MCF 10A (cell line): Measurements from ENCODE around the gene PTPRF. TPM values are rescaled to one million over a fixed set of nuclear protein-coding genes. Genes with fewer than 3 reads are reported as not detected.

Source experiments
- BruUV-seq: library from RNA; stranded (reverse); fragments of 400-500 nt; replicated peaks from 2 replicates; lab custom pipeline; 2021; lab: Mats Ljungman, UMichigan
- CTCF ChIA-PET: fragments of 300-600 bp; sonication (Branson Sonifier 250); formaldehyde crosslinking; extraction: SDS; loops from one replicate; lab custom pipeline; 2021; ENCODE audit warnings: antibody characterized with exemption, inconsistent platforms; lab: Yijun Ruan, JAX
- POLR2A ChIA-PET: fragments of 300-600, 350-650 bp; sonication (Branson Sonifier 250); formaldehyde crosslinking; extraction: SDS; loops from one replicate; lab custom pipeline; 2020; ENCODE audit warnings: antibody characterized with exemption, inconsistent platforms; lab: Yijun Ruan, JAX
- DNase-seq: peaks from one replicate; pipeline ENCODE4 v3.0.0-alpha.2; 2018; ENCODE audit not compliant: unreplicated experiment
- H3K27ac Mint-ChIP-seq: one replicate; pipeline ENCODE4 v1.8.0; 2022; ENCODE audit warnings: mild to moderate bottlenecking, low read depth, mixed read lengths; ENCODE audit not compliant: unreplicated experiment
- H3K27me3 Mint-ChIP-seq: one replicate; pipeline ENCODE4 v1.8.0; 2022; ENCODE audit warnings: mixed read lengths; ENCODE audit not compliant: insufficient read depth, unreplicated experiment
- H3K36me3 Mint-ChIP-seq: one replicate; pipeline ENCODE4 v1.8.0; 2022; ENCODE audit warnings: mild to moderate bottlenecking, moderate library complexity, mixed read lengths; ENCODE audit not compliant: insufficient read depth, unreplicated experiment
- H3K4me1 Mint-ChIP-seq: one replicate; pipeline ENCODE4 v1.8.0; 2022; ENCODE audit warnings: mixed read lengths; ENCODE audit not compliant: insufficient read depth, unreplicated experiment
- H3K4me3 Mint-ChIP-seq: one replicate; pipeline ENCODE4 v1.8.0; 2022; ENCODE audit warnings: mild to moderate bottlenecking, moderate library complexity, mixed read lengths; ENCODE audit not compliant: unreplicated experiment
- H3K9me3 Mint-ChIP-seq: one replicate; pipeline ENCODE4 v1.8.0; 2022; ENCODE audit warnings: mixed read lengths; ENCODE audit not compliant: unreplicated experiment
- intact Hi-C: fragments of 100-400 bp; cut with micrococcal nuclease; formaldehyde crosslinking; loops from 2 replicates; pipeline ENCODE4 v1.14.1; 2022
- total RNA-seq: library from RNA; stranded (reverse); gene quantifications from 2 replicates; pipeline ENCODE4 v1.2.3, GENCODE V29; 2022
- TF ChIP-seq, protein P1 (sequence below): fragments of 200-600 bp; IDR thresholded peaks from one replicate; pipeline ENCODE4 v1.8.0; 2022; ENCODE audit warnings: antibody characterized with exemption, mild to moderate bottlenecking; ENCODE audit not compliant: unreplicated experiment

The PTPRF gene
- total RNA-seq, 1 experiment from 2014 or later = 67.2 TPM

DNA sequence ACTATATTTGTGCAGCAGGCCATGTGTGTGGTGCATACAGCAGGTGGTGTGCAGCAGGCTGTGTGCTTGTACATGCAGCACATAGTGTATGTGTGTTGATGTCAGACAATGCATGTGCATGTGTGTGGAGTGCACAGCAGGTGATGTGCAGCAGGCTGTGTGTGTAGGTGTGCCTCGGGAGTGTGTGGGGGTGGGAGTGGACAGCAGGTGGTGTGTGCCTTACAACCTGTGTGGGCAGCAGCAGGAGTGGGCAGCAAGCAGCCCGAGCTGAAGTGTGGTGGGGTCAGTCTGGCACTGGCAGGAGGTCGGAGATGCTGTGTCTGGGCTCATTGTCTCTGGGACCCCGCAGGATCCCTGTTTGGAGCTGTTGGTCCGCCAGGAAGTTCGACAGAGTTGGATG is 29.6 kb downstream of the PTPRF start:
- TF ChIP-seq, protein P1, sequence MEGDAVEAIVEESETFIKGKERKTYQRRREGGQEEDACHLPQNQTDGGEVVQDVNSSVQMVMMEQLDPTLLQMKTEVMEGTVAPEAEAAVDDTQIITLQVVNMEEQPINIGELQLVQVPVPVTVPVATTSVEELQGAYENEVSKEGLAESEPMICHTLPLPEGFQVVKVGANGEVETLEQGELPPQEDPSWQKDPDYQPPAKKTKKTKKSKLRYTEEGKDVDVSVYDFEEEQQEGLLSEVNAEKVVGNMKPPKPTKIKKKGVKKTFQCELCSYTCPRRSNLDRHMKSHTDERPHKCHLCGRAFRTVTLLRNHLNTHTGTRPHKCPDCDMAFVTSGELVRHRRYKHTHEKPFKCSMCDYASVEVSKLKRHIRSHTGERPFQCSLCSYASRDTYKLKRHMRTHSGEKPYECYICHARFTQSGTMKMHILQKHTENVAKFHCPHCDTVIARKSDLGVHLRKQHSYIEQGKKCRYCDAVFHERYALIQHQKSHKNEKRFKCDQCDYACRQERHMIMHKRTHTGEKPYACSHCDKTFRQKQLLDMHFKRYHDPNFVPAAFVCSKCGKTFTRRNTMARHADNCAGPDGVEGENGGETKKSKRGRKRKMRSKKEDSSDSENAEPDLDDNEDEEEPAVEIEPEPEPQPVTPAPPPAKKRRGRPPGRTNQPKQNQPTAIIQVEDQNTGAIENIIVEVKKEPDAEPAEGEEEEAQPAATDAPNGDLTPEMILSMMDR = no peak
- H3K4me3 Mint-ChIP-seq = no peak overlapping the region
- ChIA-PET POLR2A (no interaction called here), CTCF (interaction anchor here (1.4 kb wide), 1 partner anchor 91 kb away, joined by 3 read pairs; no protein-coding TSS in a partner anchor)
- BruUV-seq = no TSS peak
- peaks cover 25% of the 10 kb centered on the region for H3K36me3 Mint-ChIP-seq
- H3K9me3 Mint-ChIP-seq = no peaks in the 10 kb centered on the region
- H3K4me1 Mint-ChIP-seq = no peaks in the 10 kb centered on the region
- no peak for DNase-seq
- no peaks in the 10 kb centered on the region for H3K27me3 Mint-ChIP-seq
- intact Hi-C loops = no loop called here
- H3K27ac Mint-ChIP-seq = no peak overlapping the region

DNA sequence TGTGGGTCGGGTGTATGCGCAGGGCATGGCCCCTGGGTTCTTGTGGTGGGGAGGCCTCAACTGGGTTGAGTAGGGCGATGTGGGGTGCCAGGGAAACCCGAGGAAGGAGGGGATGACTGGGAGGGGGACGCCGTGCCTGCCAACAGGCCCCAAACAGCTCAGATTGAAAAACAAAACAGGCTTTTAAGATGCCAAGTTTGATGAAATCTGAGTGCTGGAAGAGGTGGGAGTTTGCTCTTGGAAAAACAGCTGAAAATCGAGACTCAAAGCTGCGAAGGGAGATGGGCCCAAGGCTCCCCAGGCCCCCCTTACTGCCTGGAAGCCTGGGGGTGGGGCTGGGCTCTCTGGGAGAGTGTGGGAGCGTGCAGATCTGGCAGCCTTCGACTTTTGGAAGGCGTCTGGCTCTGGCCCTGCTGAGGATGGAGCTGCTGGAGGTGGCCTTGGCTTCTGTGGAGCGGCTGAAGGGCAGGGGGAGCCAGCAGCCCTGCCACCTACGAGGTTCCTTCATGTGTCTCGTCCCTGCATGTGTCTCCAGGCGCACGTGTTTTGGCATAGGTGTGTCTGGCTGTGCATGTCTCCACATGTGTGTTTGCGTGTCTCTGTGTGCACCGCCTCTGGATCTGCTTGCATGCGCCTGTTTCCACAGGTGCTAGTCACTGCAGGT is 33.3 kb downstream of the PTPRF start:
- POLR2A ChIA-PET = interaction anchor here (0.6 to 0.7 kb wide), 2 partner anchors 85 to 762 kb away, joined by 3 to 4 read pairs; no protein-coding TSS in a partner anchor
- Mint-ChIP-seq H3K27ac (no peak overlapping the region), H3K4me3 (no peak overlapping the region)

DNA sequence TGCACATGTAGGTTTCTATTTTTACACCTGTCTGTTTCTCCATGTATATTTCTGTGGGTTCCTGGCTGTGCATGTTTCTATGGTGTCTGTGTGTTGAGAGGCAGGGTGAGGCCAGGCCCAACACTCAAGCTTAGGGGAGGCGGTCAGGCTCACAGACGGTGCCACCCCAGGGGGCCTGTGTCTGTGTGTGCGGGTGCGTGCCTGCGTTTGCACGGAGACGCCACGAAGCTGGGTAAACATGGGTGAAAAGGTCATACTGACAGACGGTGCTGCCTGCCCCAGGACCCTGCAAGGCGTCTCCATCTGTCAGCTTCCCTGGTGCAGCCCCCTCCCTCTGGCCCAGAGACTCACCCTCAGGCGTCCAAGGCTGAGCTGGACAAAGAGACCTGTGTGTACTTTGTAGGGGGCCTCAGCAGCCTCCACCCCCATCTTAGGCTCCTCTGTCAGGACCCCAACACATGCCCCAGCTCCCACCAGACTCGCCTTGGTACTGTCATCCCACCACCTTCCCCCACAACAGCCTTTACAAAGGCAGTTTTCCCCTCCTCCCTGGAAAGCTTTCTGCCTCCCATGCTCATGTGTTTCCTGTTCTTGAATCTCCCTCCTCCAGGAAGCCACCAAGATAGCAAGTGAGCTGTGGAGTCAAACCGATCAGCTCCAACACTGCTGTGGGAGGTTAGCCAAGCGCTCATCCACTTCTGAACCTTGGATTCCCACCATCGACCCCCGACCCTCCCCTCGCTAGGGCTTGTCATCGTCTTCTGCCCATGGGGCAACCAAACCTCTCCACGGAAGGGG is 34.1 kb downstream of the PTPRF start:
- ChIA-PET POLR2A (interaction anchor here (0.6 to 0.7 kb wide), 2 partner anchors 85 to 762 kb away, joined by 3 to 4 read pairs; no protein-coding TSS in a partner anchor), CTCF (interaction anchor here (0.6 kb wide), 1 partner anchor 180 kb away, joined by 3 read pairs; no protein-coding TSS in a partner anchor)
- Mint-ChIP-seq H3K27me3 (no peaks in the 10 kb centered on the region), H3K36me3 (peaks cover 12% of the 10 kb centered on the region), H3K4me3 (no peak overlapping the region), H3K27ac (no peak overlapping the region), H3K9me3 (no peaks in the 10 kb centered on the region), H3K4me1 (no peaks in the 10 kb centered on the region)
- intact Hi-C loops = no loop called here
- TF ChIP-seq, protein P1 = no peak
- no TSS peak for BruUV-seq
- DNase-seq = no peak

More for the DNA sequence above, 33.3 kb downstream of the PTPRF start:
- no peak for DNase-seq
- H3K27me3 Mint-ChIP-seq = no peaks in the 10 kb centered on the region
- H3K9me3 Mint-ChIP-seq = no peaks in the 10 kb centered on the region
- TF ChIP-seq, protein P1 = no peak
- CTCF ChIA-PET = interaction anchor here (0.6 kb wide), 2 partner anchors 108 to 181 kb away, joined by 3 to 4 read pairs; no protein-coding TSS in a partner anchor
- peaks cover 12% of the 10 kb centered on the region for H3K36me3 Mint-ChIP-seq
- intact Hi-C loops = no loop called here
- no peaks in the 10 kb centered on the region for H3K4me1 Mint-ChIP-seq
- BruUV-seq = no TSS peak
